Measurements from ENCODE around the gene ADAMTS16.

The ADAMTS16 gene

GRCh38 chr5:5207828-5208227 lies 67.7 kb downstream of the ADAMTS16 start:
- intact Hi-C loops (cut with micrococcal nuclease), result no loop called here
- Mint-ChIP-seq H3K27me3 (no peaks in the 10 kb centered on the region), H3K27ac (no peak overlapping the region), H3K4me1 (ENCODE audit: low read depth) (no peaks in the 10 kb centered on the region), H3K36me3 (ENCODE audit: low read depth) (no peaks in the 10 kb centered on the region), H3K9me3 (no peaks in the 10 kb centered on the region), H3K4me3 (no peak overlapping the region)

- intact Hi-C loops (cut with micrococcal nuclease), result no loop called here
- Mint-ChIP-seq H3K9me3 (no peaks in the 10 kb centered on the region), H3K4me3 (no peak overlapping the region), H3K27me3 (no peaks in the 10 kb centered on the region), H3K36me3 (ENCODE audit: low read depth) (no peaks in the 10 kb centered on the region), H3K4me1 (ENCODE audit: low read depth) (no peaks in the 10 kb centered on the region), H3K27ac (no peak overlapping the region)
Measured at GRCh38 chr5:5209089-5209488, 69.0 kb downstream of the ADAMTS16 start.

GRCh38 chr5:5209510-5210286 lies 69.6 kb downstream of the ADAMTS16 start:
- H3K27me3 Mint-ChIP-seq, result no peaks in the 10 kb centered on the region
- no peaks in the 10 kb centered on the region for H3K9me3 Mint-ChIP-seq
- no peak overlapping the region for H3K27ac Mint-ChIP-seq
- no peaks in the 10 kb centered on the region for H3K36me3 Mint-ChIP-seq (ENCODE audit: low read depth)
- intact Hi-C loops (cut with micrococcal nuclease), result no loop called here
- no peak overlapping the region for H3K4me3 Mint-ChIP-seq
- H3K4me1 Mint-ChIP-seq (ENCODE audit: low read depth), result no peaks in the 10 kb centered on the region

DNA sequence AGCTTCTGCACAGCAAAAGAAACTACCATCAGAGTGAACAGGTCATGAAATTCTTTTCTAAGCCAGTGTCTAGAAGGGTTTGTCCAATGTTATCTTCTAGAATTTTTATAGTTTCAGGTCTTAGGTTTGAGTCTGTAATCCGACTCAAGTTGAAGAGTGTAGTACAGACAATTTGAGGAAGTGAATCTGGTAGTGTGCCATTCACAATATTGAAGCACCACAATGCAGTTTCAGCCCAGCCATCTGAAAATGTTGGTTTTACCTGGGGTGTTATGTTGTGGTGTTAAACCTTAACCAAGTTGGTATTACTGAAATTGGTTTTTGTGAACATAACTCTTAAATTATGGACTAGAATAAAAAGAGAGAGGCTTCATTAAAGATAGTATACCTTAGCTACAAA lies 77.2 kb downstream of the ADAMTS16 start:
- H3K27ac Mint-ChIP-seq, result no peak overlapping the region

DNA sequence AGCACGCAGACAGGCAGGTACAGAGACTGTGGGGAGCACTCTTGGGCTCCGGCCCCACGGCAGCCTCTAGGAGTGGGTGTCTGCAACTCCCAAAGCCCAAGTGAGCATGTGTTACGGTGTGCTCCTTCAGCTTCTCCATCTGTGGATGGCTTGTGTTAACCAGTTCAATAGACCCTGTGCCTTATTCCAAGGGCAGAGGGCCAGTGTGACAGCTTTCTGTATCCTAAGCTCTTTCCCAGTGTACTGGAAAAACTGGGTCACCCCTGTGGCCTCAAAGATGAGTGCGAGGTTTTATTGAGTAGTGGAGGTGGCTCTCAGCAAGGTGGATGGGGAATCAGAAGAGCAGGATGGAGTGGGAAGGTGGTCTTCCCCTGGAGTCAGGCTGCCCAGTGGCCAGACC lies 78.3 kb downstream of the ADAMTS16 start:
- no peaks in the 10 kb centered on the region for H3K36me3 Mint-ChIP-seq (ENCODE audit: low read depth)
- H3K4me1 Mint-ChIP-seq (ENCODE audit: low read depth), result no peaks in the 10 kb centered on the region
- H3K27me3 Mint-ChIP-seq, result no peaks in the 10 kb centered on the region
- no peak overlapping the region for H3K4me3 Mint-ChIP-seq
- no peak overlapping the region for H3K27ac Mint-ChIP-seq
- intact Hi-C loops (cut with micrococcal nuclease), result no loop called here
- peaks cover 35% of the 10 kb centered on the region for H3K9me3 Mint-ChIP-seq

More for the DNA sequence above, 77.2 kb downstream of the ADAMTS16 start:
- Mint-ChIP-seq H3K4me3 (no peak overlapping the region), H3K36me3 (ENCODE audit: low read depth) (no peaks in the 10 kb centered on the region), H3K27me3 (no peaks in the 10 kb centered on the region), H3K4me1 (ENCODE audit: low read depth) (no peaks in the 10 kb centered on the region), H3K9me3 (peaks cover 35% of the 10 kb centered on the region)
- intact Hi-C loops (cut with micrococcal nuclease), result no loop called here

- no peak overlapping the region for H3K27ac Mint-ChIP-seq
- H3K4me3 Mint-ChIP-seq, result no peak overlapping the region
- H3K4me1 Mint-ChIP-seq (ENCODE audit: low read depth), result no peaks in the 10 kb centered on the region
- H3K36me3 Mint-ChIP-seq (ENCODE audit: low read depth), result no peaks in the 10 kb centered on the region
- peaks cover 35% of the 10 kb centered on the region for H3K9me3 Mint-ChIP-seq
- intact Hi-C loops (cut with micrococcal nuclease), result no loop called here
- no peaks in the 10 kb centered on the region for H3K27me3 Mint-ChIP-seq
Measured at GRCh38 chr5:5219541-5219940, 79.4 kb downstream of the ADAMTS16 start.

- intact Hi-C loops (cut with micrococcal nuclease), result no loop called here
- H3K9me3 Mint-ChIP-seq, result peaks cover 45% of the 10 kb centered on the region
Measured at GRCh38 chr5:5220901-5221631, 80.9 kb downstream of the ADAMTS16 start.

DNA sequence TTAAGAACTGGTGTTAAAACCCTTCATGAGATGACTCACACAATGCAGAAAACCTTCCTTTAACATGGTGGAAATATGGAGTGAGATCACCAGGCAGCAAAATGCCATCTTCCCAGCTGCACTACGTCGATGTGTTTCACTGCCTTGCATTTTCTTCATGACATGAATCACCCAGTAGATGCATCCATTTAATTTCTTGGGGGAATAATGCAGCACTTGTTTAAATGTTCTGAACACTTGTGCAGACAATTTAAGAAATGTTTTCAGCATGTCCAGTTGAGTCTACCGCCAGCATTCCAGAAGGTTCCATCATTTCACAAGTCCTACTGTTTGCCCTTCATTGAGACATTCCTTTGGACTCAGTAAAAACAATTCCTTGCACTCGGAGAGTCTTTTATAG lies 81.6 kb downstream of the ADAMTS16 start:
- intact Hi-C loops (cut with micrococcal nuclease), result no loop called here
- Mint-ChIP-seq H3K9me3 (peaks cover 51% of the 10 kb centered on the region), H3K27ac (no peak overlapping the region), H3K36me3 (ENCODE audit: low read depth) (no peaks in the 10 kb centered on the region), H3K27me3 (no peaks in the 10 kb centered on the region), H3K4me3 (no peak overlapping the region), H3K4me1 (ENCODE audit: low read depth) (no peaks in the 10 kb centered on the region)

More at GRCh38 chr5:5220901-5221631, 80.9 kb downstream of the ADAMTS16 start:
- H3K36me3 Mint-ChIP-seq (ENCODE audit: low read depth), result no peaks in the 10 kb centered on the region
- no peaks in the 10 kb centered on the region for H3K27me3 Mint-ChIP-seq
- no peaks in the 10 kb centered on the region for H3K4me1 Mint-ChIP-seq (ENCODE audit: low read depth)
- no peak overlapping the region for H3K27ac Mint-ChIP-seq
- no peak overlapping the region for H3K4me3 Mint-ChIP-seq

GRCh38 chr5:5231576-5231975 lies 91.4 kb downstream of the ADAMTS16 start:
- H3K4me3 Mint-ChIP-seq, result no peak overlapping the region
- no peaks in the 10 kb centered on the region for H3K27me3 Mint-ChIP-seq
- H3K4me1 Mint-ChIP-seq (ENCODE audit: low read depth), result no peaks in the 10 kb centered on the region
- H3K36me3 Mint-ChIP-seq (ENCODE audit: low read depth), result no peaks in the 10 kb centered on the region
- peaks cover 22% of the 10 kb centered on the region for H3K9me3 Mint-ChIP-seq
- no peak overlapping the region for H3K27ac Mint-ChIP-seq
- intact Hi-C loops (cut with micrococcal nuclease), result no loop called here

DNA sequence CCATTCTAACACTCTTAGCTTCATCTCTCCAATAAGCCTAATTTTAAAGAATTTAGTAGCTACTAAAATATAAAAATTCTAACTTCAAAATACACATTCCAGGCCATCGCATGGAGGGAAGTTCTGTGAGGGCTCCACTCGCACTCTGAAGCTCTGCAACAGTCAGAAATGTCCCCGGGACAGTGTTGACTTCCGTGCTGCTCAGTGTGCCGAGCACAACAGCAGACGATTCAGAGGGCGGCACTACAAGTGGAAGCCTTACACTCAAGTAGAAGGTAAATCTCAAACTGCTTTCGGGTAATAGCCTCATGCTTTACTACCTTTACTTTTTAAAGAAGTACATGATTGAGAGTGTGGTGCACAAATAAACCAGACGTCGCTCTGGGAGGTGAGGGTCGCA lies 94.8 kb downstream of the ADAMTS16 start:
- Mint-ChIP-seq H3K36me3 (ENCODE audit: low read depth) (no peaks in the 10 kb centered on the region), H3K4me1 (ENCODE audit: low read depth) (no peaks in the 10 kb centered on the region), H3K27ac (no peak overlapping the region), H3K27me3 (no peaks in the 10 kb centered on the region), H3K4me3 (no peak overlapping the region), H3K9me3 (peaks cover 22% of the 10 kb centered on the region)
- intact Hi-C loops (cut with micrococcal nuclease), result no loop called here

- Mint-ChIP-seq H3K4me3 (no peak overlapping the region), H3K4me1 (ENCODE audit: low read depth) (no peaks in the 10 kb centered on the region), H3K27ac (no peak overlapping the region), H3K36me3 (ENCODE audit: low read depth) (no peaks in the 10 kb centered on the region), H3K27me3 (no peaks in the 10 kb centered on the region), H3K9me3 (peaks cover 29% of the 10 kb centered on the region)
- intact Hi-C loops (cut with micrococcal nuclease), result no loop called here
Measured at GRCh38 chr5:5235685-5236084, 95.6 kb downstream of the ADAMTS16 start.

DNA sequence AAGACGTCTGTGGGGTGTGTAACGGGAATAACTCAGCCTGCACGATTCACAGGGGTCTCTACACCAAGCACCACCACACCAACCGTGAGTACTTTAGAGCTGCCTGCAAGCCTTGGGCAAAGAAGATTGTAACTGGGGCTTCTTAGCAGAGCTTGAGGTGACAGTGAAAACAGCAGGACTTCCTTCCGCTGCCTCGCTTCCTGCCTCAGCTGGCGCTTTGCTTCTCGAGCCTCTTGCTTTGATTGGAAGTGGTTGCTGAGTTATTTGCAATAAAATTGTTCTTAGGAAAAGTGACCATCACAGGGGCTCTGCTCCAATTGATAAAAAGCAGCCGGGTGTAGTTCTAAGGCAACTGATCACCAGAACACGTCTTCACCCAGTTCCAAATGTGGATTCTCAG lies 99.1 kb downstream of the ADAMTS16 start:
- H3K27me3 Mint-ChIP-seq, result no peaks in the 10 kb centered on the region
- intact Hi-C loops (cut with micrococcal nuclease), result no loop called here
- H3K4me1 Mint-ChIP-seq (ENCODE audit: low read depth), result no peaks in the 10 kb centered on the region
- H3K27ac Mint-ChIP-seq, result no peak overlapping the region
- H3K9me3 Mint-ChIP-seq, result peaks cover 22% of the 10 kb centered on the region
- no peak overlapping the region for H3K4me3 Mint-ChIP-seq
- no peaks in the 10 kb centered on the region for H3K36me3 Mint-ChIP-seq (ENCODE audit: low read depth)

GRCh38 chr5:5240234-5240633 lies 100.1 kb downstream of the ADAMTS16 start:
- no peak overlapping the region for H3K27ac Mint-ChIP-seq
- intact Hi-C loops (cut with micrococcal nuclease), result no loop called here
- H3K4me1 Mint-ChIP-seq (ENCODE audit: low read depth), result no peaks in the 10 kb centered on the region
- H3K9me3 Mint-ChIP-seq, result peaks cover 21% of the 10 kb centered on the region
- no peaks in the 10 kb centered on the region for H3K27me3 Mint-ChIP-seq
- no peak overlapping the region for H3K4me3 Mint-ChIP-seq
- H3K36me3 Mint-ChIP-seq (ENCODE audit: low read depth), result no peaks in the 10 kb centered on the region

DNA sequence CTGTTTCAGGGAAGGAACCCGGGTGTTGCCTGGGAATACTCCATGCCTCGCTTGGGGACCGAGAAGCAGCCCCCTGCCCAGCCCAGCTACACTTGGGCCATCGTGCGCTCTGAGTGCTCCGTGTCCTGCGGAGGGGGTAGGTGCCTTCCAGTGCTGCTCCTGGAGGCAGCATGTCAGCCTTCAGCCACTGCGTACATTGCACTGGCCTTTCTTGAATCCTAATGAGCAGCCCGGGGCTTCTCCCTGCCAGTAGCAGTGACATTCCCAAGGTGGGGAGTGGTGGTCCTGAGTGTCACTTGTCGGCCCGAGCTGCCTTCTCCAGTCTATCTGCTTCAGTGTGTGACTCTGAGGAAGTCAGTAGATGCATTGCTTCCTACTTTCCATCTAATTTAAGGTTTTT lies 101.9 kb downstream of the ADAMTS16 start:
- Mint-ChIP-seq H3K4me3 (no peak overlapping the region), H3K4me1 (ENCODE audit: low read depth) (no peaks in the 10 kb centered on the region), H3K36me3 (ENCODE audit: low read depth) (no peaks in the 10 kb centered on the region), H3K27me3 (no peaks in the 10 kb centered on the region), H3K9me3 (peaks cover 21% of the 10 kb centered on the region), H3K27ac (no peak overlapping the region)
- intact Hi-C loops (cut with micrococcal nuclease), result no loop called here

Data from dendritic cell treated with granulocyte-macrophage colony-stimulating factor and Interleukin-4, amounts not matched to agents 40 ng/mL and 50 ng/mL, for 4 days (primary cell).